Tibial nerve (tissue), 4 donors: ENCODE results near the gene HNRNPM. TPM values are rescaled to one million over a fixed set of nuclear protein-coding genes. Genes with fewer than 3 reads are reported as not detected.
A peak's percentile ranks its signal among the peaks of the same experiment; 100 is the strongest.

Experiments
- DNase-seq, 2 donors: peaks; one replicate each; pipeline ENCODE4 v3.0.0-alpha.2; 2019; ENCODE audit warnings: low spot score in 2 of 2
- H3K27ac ChIP-seq, 4 donors: fragments of 200-600 bp; sonication (generic) in 3 of 4; one replicate each; pipeline ENCODE4 v1.5.1; 2017 to 2019; ENCODE audit warnings: mild to moderate bottlenecking in 1 of 4
- H3K27me3 ChIP-seq, 2 donors: fragments of 200-600 bp; sonication (generic) in 1 of 2; one replicate each; pipeline versions ENCODE4 v1.5.1 to v1.6.0; 2017 to 2019
- H3K36me3 ChIP-seq, 3 donors: fragments of 200-600 bp; sonication (generic); one replicate each; pipeline ENCODE4 v1.5.1; 2018 to 2019
- H3K4me1 ChIP-seq, 4 donors: fragments of 200-600 bp; sonication (generic) in 3 of 4; one replicate each; pipeline ENCODE4 v1.5.1; 2017 to 2019
- H3K4me3 ChIP-seq, 4 donors: fragments of 200-600 bp; sonication (generic) in 3 of 4; one replicate each; pipeline ENCODE4 v1.5.1; 2017 to 2019; ENCODE audit warnings: mild to moderate bottlenecking in 1 of 4, moderate library complexity in 1 of 4
- H3K9me3 ChIP-seq, 4 donors: fragments of 200-600 bp; sonication (generic) in 3 of 4; one replicate each; pipeline ENCODE4 v1.5.1; 2017 to 2019
- CTCF ChIP-seq, 5 experiments: fragments of 200-600 bp in 3 of 5; fragments of 450-650 bp in 2 of 5; sonication (generic) in 3 of 5; IDR thresholded peaks; one replicate each; pipeline ENCODE4 v1.5.1; 2016 to 2019; ENCODE audit warnings: antibody characterized with exemption in 5 of 5, mild to moderate bottlenecking in 3 of 5, moderate library complexity in 2 of 5
- EP300 ChIP-seq, 2 donors: sonication (generic); formaldehyde crosslinking; IDR thresholded peaks; one replicate each; pipeline ENCODE4 v1.6.1; 2017; ENCODE audit warnings: antibody characterized with exemption in 2 of 2, mild to moderate bottlenecking in 1 of 2
- POLR2A ChIP-seq, 2 donors: fragments of 450-650 bp; IDR thresholded peaks; one replicate each; pipeline ENCODE4 v1.6.1; 2017; ENCODE audit warnings: antibody characterized with exemption in 2 of 2, mild to moderate bottlenecking in 2 of 2, moderate library complexity in 2 of 2
- WGBS, 2 donors: methylation state at CpG; one replicate each; pipeline ENCODE4 v1.1.5; 2018; 5-methylcytosine and 5-hydroxymethylcytosine counted together
- total RNA-seq, 4 donors: library from RNA; depleted of rRNA; stranded (reverse); fragments of >200 nt; gene quantifications; one replicate each; pipeline ENCODE4 v1.1.0, GENCODE V29; 2016

Gene HNRNPM
- total RNA-seq, 4 donors from 2014 or later, result 139 to 251 (median 164) TPM

- whole genome bisulfite sequencing, 2 donors, result 65 to 72% methylated on average over 24 to 42 of the region's 52 CpGs
- no peak for DNase-seq
- H3K4me3 ChIP-seq, result no peak overlapping the region
Measured at GRCh38 chr19:8510589-8511115, 65.9 kb downstream of the HNRNPM start.

DNA sequence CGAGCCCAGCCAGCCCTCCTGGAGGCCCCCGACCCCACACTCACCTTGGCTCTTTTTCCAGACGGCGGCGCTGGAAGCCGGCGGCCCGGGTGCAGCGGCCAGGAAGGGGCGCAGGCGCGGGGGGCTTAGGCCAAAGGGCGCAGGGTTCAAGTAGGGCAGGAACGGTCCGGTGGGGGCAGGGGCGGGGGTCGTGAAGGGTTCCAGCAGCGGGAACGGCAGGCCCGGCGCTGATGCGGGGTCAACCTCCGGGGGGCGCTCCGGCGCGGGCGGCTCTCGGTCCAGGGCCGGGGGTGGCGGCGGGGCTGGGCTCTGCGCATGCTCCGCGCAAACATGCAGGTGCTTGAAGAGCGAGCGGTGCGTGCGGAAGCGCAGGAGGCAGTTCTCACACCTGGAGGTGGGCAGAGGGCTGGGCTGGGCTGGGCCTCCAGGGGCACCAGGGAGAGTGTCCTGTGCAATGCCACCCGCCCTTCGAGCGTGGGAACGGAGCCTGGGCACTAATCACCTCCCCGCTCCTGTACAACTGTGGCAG is 66.9 kb downstream of the HNRNPM start:
- WGBS, 2 donors, result 56 to 84% methylated on average over 12 to 41 of the region's 45 CpGs

More at GRCh38 chr19:8510589-8511115, 65.9 kb downstream of the HNRNPM start:
- Histone ChIP-seq H3K27me3 (no peaks in the 10 kb centered on the region), H3K9me3 (no peaks in the 10 kb centered on the region), H3K27ac (no peak overlapping the region), H3K4me1 (peaks cover 0 to 43% (median 17%) of the 10 kb centered on the region in 4 donors), H3K36me3 (peaks cover 0 to 31% (median 0%) of the 10 kb centered on the region in 3 donors)
- TF ChIP-seq POLR2A (IDR thresholded peaks at IDR 0.05), result no peak
- TF ChIP-seq EP300 (IDR thresholded peaks at IDR 0.05), result no peak
- no peak for TF ChIP-seq CTCF (IDR thresholded peaks at IDR 0.05)

GRCh38 chr19:8512115-8512967 is 67.6 kb downstream of the HNRNPM start:
- no peaks in the 10 kb centered on the region for H3K27me3 ChIP-seq
- H3K4me3 ChIP-seq, result peak overlapping the region in 1 of 4 donors; percentile 91
- TF ChIP-seq EP300 (IDR thresholded peaks at IDR 0.05) (no peak), CTCF (IDR thresholded peaks at IDR 0.05) (no peak), POLR2A (IDR thresholded peaks at IDR 0.05) (no peak)
- H3K36me3 ChIP-seq, result peaks cover 0 to 31% (median 0%) of the 10 kb centered on the region in 3 donors
- 72 to 74% methylated on average over 19 to 22 of the region's 22 CpGs for WGBS, 2 donors
- no peaks in the 10 kb centered on the region for H3K9me3 ChIP-seq
- H3K27ac ChIP-seq, result peak overlapping the region in 2 of 4 donors; percentile 100
- DNase-seq, result no peak
- peaks cover 0 to 32% (median 15%) of the 10 kb centered on the region in 4 donors for H3K4me1 ChIP-seq

More for the DNA sequence above, 66.9 kb downstream of the HNRNPM start:
- Histone ChIP-seq H3K4me1 (peaks cover 0 to 33% (median 14%) of the 10 kb centered on the region in 4 donors), H3K4me3 (no peak overlapping the region), H3K27me3 (no peaks in the 10 kb centered on the region), H3K27ac (peak overlapping the region in 1 of 4 donors; percentile 100), H3K9me3 (no peaks in the 10 kb centered on the region), H3K36me3 (peaks cover 0 to 31% (median 0%) of the 10 kb centered on the region in 3 donors)
- DNase-seq, result no peak
- TF ChIP-seq EP300 (IDR thresholded peaks at IDR 0.05) (no peak), CTCF (IDR thresholded peaks at IDR 0.05) (no peak), POLR2A (IDR thresholded peaks at IDR 0.05) (no peak)

DNA sequence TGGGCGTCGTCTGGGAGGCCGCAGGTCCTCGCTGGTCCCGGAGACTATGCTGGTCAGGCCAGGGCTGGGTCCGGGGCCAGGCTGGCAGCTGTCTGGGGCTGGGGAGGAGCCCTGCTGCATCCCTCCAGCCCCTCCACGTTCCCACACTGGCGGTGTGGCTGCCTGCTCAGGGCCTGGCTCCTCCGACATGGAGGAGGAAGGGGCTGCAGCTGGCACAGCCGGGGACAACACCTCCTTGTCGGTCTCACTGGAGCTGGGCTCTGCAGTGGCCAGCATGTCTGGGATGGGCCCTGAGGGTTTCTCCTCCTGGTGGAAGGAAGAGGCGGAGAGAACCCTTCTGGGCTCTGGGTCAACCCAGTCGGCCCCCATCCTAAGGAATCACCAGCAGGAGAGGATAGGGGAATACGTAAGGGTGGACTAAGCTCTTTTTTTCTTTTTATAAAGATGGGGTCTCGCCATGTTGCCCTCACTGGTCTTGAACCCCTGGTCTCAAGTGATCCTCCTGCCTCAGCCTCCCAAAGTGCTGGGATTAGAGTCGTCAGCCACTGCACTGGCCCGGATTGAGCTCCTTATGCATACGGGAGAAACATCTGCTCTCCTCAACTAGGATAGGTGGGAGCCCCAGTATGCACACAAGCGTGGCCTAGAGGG is 68.4 kb downstream of the HNRNPM start:
- TF ChIP-seq POLR2A (IDR thresholded peaks at IDR 0.05) (no peak), EP300 (IDR thresholded peaks at IDR 0.05) (no peak), CTCF (IDR thresholded peaks at IDR 0.05) (no peak)

More for the DNA sequence above, 68.4 kb downstream of the HNRNPM start:
- Histone ChIP-seq H3K27me3 (no peaks in the 10 kb centered on the region), H3K4me3 (peak overlapping the region; percentile 64 to 96 (median 88)), H3K9me3 (no peaks in the 10 kb centered on the region), H3K27ac (peak overlapping the region; percentile 99 to 100 (median 100)), H3K4me1 (peaks cover 0 to 41% (median 23%) of the 10 kb centered on the region in 4 donors), H3K36me3 (peaks cover 0 to 31% (median 0%) of the 10 kb centered on the region in 3 donors)
- WGBS, 2 donors, result 59% methylated on average over 18 to 19 of the region's 19 CpGs
- DNase-seq, result no peak
